Measurements from ENCODE around the gene MAST4.

MAST4 gene

DNA sequence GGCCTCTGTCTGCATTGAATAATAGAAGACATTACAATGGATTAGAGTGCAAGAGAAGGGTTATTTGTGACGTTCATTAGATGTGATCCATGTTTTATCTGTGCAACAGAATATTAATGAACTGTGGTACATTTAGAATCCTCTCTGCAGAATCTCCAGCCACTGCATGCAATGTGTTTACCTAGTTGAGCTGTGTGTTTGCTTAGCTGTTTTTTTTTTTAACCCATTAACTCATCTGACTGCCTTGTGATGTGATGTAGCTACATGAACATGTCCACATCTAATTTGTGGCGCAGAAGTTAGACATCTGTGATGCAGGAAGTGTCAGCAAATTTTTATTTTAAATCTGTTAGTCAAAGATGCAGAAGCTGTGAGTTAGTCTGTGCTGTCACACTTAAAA is 363.5 kb downstream of the MAST4 start:
- no peak for DNase-seq (ENCODE audit: low spot score)
- POLR2A ChIA-PET (ENCODE audit: low non-redundant PET), result no interaction called here

DNA sequence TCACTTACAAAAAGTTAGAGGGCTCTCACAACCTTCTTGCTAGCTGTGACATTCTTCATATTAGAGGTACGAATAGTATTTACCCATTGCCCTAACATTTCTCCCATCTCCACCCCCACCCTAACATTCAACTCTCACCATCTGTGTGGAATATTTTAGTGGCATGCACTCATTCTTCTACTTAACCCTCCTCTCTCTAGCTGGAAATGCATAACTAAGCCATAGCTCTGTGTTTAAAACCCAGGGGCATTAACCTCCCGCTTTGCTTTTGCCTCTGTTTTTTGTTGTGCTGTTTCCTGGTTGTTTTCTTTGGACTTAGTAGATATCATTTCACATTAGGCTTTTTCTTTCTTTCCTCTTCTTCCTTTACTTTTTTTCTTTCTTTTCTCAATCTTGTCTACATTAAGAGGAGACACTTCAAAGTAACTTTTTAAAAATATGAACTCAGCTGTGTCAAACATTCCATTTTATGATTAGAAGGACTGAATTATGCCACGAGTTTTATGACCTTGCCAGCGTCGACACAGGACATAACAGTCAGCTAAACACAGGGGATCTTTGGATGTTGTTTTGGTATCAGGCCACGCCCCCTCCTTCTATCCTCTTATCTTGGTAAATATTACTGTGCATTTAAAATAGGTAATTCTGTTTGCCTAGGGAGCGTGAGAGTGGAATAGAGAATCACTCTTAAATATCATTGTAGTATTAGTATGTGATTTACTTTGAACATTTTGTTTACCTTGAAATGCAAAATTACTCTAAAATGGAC is 364.4 kb downstream of the MAST4 start:
- CTCF ChIA-PET, result interaction anchor here (0.5 to 0.6 kb wide), 2 partner anchors 30 to 247 kb away, joined by 3 read pairs; no protein-coding TSS in a partner anchor

More for the DNA sequence above, 363.5 kb downstream of the MAST4 start:
- TF ChIP-seq, protein P1, sequence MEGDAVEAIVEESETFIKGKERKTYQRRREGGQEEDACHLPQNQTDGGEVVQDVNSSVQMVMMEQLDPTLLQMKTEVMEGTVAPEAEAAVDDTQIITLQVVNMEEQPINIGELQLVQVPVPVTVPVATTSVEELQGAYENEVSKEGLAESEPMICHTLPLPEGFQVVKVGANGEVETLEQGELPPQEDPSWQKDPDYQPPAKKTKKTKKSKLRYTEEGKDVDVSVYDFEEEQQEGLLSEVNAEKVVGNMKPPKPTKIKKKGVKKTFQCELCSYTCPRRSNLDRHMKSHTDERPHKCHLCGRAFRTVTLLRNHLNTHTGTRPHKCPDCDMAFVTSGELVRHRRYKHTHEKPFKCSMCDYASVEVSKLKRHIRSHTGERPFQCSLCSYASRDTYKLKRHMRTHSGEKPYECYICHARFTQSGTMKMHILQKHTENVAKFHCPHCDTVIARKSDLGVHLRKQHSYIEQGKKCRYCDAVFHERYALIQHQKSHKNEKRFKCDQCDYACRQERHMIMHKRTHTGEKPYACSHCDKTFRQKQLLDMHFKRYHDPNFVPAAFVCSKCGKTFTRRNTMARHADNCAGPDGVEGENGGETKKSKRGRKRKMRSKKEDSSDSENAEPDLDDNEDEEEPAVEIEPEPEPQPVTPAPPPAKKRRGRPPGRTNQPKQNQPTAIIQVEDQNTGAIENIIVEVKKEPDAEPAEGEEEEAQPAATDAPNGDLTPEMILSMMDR (conservative IDR thresholded peaks at IDR 0.05; ENCODE audit: low read depth), result no peak
- no peak overlapping the region for H3K27ac ChIP-seq
- CTCF ChIA-PET, result interaction anchor here (0.5 to 0.6 kb wide), 2 partner anchors 128 to 465 kb away, joined by 3 to 4 read pairs; no protein-coding TSS in a partner anchor

DNA sequence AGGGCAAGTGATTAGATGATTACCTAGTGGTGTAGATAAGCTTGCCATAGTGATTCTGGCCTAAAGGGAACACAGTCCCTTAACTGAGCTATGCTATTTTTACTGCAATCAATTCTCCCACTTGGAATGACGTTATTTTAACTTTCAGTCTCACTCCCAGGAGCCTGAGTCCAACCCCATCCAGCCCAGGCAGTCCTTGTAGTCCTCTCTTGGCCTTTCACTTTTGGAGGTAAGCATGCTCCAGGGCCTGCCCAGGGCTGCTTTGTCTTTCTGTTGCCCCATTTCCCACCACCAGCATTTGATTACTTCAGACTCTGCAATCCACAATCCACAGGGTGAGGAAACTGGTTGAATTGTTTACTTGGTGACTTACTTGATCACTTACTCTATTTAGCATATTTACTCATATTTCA is 367.4 kb downstream of the MAST4 start:
- TF ChIP-seq, protein P1 (conservative IDR thresholded peaks at IDR 0.05; ENCODE audit: low read depth), result no peak
- H3K27ac ChIP-seq, result no peak overlapping the region
- POLR2A ChIA-PET (ENCODE audit: low non-redundant PET), result no interaction called here
- CTCF ChIA-PET, result no interaction called here
- DNase-seq (ENCODE audit: low spot score), result no peak

More for the DNA sequence above, 364.4 kb downstream of the MAST4 start:
- DNase-seq (ENCODE audit: low spot score), result no peak
- TF ChIP-seq, protein P1 (conservative IDR thresholded peaks at IDR 0.05; ENCODE audit: low read depth), result no peak
- POLR2A ChIA-PET (ENCODE audit: low non-redundant PET), result no interaction called here
- H3K27ac ChIP-seq, result no peak overlapping the region

DNA sequence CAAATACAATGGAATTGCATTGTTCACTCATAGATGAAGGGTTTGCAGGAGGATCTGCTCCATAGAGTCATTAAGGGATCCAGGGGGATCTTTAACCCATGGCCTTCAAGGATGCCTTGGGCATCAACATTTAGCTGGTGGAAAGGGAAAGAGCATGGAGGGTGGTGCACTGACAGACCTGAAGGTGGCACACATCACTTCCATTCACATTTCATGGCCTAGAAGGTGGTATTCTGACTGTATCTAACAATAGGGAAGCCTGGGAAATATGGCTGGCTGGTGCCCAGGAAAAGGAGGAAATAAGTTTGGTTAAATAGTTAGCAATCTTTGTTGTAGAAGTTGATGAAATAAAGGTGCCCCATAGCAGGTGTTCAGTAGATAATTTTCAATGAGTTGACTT is 370.2 kb downstream of the MAST4 start:
- H3K27ac ChIP-seq, result no peak overlapping the region
- DNase-seq (ENCODE audit: low spot score), result no peak
- TF ChIP-seq, protein P1 (conservative IDR thresholded peaks at IDR 0.05; ENCODE audit: low read depth), result no peak
- ChIA-PET CTCF (interaction anchor here (0.5 kb wide), 1 partner anchor 10 kb away, joined by 3 read pairs; no protein-coding TSS in a partner anchor), POLR2A (ENCODE audit: low non-redundant PET) (no interaction called here)

DNA sequence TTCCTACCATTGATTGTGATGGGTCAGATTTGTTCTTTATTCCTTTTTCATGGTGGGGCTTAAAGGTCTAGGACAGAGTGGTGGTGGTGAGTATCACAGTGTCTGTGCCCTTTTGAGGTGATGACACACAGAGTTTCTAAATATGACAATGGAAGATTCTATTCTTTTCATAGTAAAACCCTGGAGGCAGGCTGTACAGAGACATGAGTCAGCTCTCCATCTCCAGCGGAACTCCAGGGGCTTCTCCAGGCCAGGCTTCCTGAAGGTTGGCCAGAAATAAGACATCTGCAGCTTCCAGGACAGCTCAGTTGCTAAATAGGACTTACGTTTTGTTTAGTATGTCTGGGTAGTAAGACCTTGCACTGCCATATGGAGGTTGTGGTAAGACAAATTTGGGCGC is 370.9 kb downstream of the MAST4 start:
- no peak overlapping the region for H3K27ac ChIP-seq
- TF ChIP-seq, protein P1 (conservative IDR thresholded peaks at IDR 0.05; ENCODE audit: low read depth), result no peak
- CTCF ChIA-PET, result no interaction called here
- POLR2A ChIA-PET (ENCODE audit: low non-redundant PET), result no interaction called here
- DNase-seq (ENCODE audit: low spot score), result no peak

DNA sequence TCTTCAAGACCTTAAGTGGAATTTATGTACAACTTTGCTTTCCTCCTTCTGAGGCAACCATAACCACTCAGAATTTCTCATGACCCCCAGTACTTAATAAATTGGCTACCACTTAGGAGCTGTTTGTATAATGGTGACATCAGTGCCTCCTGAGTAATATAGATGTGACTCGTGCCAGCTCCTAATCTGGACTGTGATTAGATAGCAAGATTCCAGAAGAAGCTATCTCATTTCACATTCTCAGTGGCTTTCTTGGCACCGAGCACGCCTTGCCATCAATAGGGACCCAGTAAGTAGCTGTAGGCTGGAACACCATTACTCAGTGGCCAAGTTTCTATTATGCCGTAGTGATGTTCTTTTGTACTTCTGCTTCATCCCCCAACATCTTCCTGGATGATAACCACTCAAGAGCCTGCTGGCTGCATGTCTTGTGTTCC is 371.7 kb downstream of the MAST4 start:
- no peak for DNase-seq (ENCODE audit: low spot score)
- H3K27ac ChIP-seq, result no peak overlapping the region
- ChIA-PET CTCF (interaction anchor here (0.6 kb wide), 1 partner anchor 665 kb away, joined by 4 read pairs; no protein-coding TSS in a partner anchor), POLR2A (ENCODE audit: low non-redundant PET) (interaction anchor here (0.8 kb wide), 1 partner anchor 128 kb away, joined by 12 read pairs; no protein-coding TSS in a partner anchor)
- TF ChIP-seq, protein P1 (conservative IDR thresholded peaks at IDR 0.05; ENCODE audit: low read depth), result no peak

Measured in RWPE1 (cell line).